ENCODE data around the gene CBX7. TPM values are rescaled to one million over a fixed set of nuclear protein-coding genes. Genes with fewer than 3 reads are reported as not detected.

Gene CBX7
- total and polyA plus RNA-seq, 9 of the 15 experiments (the other 6 are each of a cell fraction or from before 2014, with no cell fraction given), result 0.04 to 5.2 (median 2.8) TPM

DNA sequence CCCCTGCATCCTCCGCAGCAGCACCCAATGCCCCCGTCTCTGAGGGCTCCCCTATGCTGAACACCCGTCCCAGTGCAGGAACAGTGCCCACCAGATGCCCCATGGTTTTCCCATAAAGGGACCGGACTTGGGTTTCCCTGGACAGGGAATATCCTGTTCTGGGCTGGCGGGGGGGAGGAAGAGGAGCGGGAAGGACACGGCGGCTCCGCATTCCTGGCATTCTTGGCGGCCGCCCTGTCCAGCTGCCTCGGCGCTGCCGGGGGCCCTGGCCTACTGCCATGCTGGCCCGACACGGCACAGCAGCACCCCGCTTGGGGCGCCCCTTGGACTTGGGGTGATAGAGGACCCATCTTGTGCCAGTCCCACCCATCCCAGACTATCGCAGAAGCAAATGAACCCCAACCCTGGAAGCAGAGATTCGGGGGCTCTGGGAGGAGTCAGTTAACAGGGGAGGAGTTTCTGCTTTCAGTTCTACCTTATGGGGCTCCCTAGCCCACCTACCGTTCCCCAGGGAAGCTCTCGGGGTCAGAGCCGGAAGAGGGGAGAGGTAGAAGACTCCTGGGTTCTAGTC, 23.7 kb upstream of the CBX7 start:
- intact Hi-C loops (cut with micrococcal nuclease), result loop anchor here (10.0 kb wide), 1 partner anchor 349 kb away; the partner anchor contains the start of gene ATF4
- Histone ChIP-seq H3K27me3 (ENCODE audit: control insufficient read depth in 2 of 2, insufficient read depth in 2 of 2, low read length in 2 of 2) (no peaks in the 10 kb centered on the region), H3K4me2 (ENCODE audit: insufficient read depth, low read length) (no peak overlapping the region), H3K36me3 (ENCODE audit: control insufficient read depth, insufficient read depth, low read length) (no peaks in the 10 kb centered on the region), H3K9ac (ENCODE audit: insufficient read depth in 1 of 2, low read depth in 2 of 2, low read length in 2 of 2) (no peak overlapping the region), H3K9me1 (ENCODE audit: control insufficient read depth, insufficient read depth, low read length) (no peaks in the 10 kb centered on the region), H2AFZ (ENCODE audit: low read depth, low read length) (no peak overlapping the region), H3K9me3 (replicated peaks; ENCODE audit: control insufficient read depth, insufficient read depth, low read depth, low read length) (no peaks in the 10 kb centered on the region), H4K20me1 (replicated peaks; ENCODE audit: control insufficient read depth, insufficient read depth, low read length) (no peaks in the 10 kb centered on the region), H3K4me3 (no peak overlapping the region), H3K4me1 (replicated peaks in 1 of 2; ENCODE audit: control insufficient read depth in 2 of 2, insufficient read depth in 2 of 2, low read length in 2 of 2) (peaks cover 13 to 39% of the 10 kb centered on the region in 2 experiments; a peak in 4 of 5 replicates), H3K27ac (ENCODE audit: extremely low read depth, low read depth, low read length) (no peak overlapping the region), H3K79me2 (ENCODE audit: control insufficient read depth, insufficient read depth, low read length) (no peaks in the 10 kb centered on the region)
- in situ Hi-C loops (cut with MboI), result loop anchor here (10.0 kb wide), 1 partner anchor 329 kb away; the partner anchor contains the start of gene MIEF1
- no peak for DNase-seq (ENCODE audit: extremely low read depth in 1 of 4, low spot score in 3 of 4)
- ATAC-seq, result no peak
- no peak for FAIRE-seq
- no TSS peak for BruUV-seq (replicated peaks)
- no peak for TF ChIP-seq ZNF408 (CRISPR knock-in tag; IDR thresholded peaks at IDR 0.05; ENCODE audit: low read depth)
- TF ChIP-seq, protein P1, sequence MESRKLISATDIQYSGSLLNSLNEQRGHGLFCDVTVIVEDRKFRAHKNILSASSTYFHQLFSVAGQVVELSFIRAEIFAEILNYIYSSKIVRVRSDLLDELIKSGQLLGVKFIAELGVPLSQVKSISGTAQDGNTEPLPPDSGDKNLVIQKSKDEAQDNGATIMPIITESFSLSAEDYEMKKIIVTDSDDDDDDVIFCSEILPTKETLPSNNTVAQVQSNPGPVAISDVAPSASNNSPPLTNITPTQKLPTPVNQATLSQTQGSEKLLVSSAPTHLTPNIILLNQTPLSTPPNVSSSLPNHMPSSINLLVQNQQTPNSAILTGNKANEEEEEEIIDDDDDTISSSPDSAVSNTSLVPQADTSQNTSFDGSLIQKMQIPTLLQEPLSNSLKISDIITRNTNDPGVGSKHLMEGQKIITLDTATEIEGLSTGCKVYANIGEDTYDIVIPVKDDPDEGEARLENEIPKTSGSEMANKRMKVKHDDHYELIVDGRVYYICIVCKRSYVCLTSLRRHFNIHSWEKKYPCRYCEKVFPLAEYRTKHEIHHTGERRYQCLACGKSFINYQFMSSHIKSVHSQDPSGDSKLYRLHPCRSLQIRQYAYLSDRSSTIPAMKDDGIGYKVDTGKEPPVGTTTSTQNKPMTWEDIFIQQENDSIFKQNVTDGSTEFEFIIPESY (CRISPR knock-in tag; IDR thresholded peaks at IDR 0.05), result peak; percentile 56; the same call in 1 of the 2 replicates
- WGBS (ENCODE audit: insufficient coverage, low coverage, missing lambda C conversion rate), result 43% methylated on average over 15 of the region's 23 CpGs
- ChIA-PET POLR2A (interaction anchor here (0.7 kb wide), 1 partner anchor 14 kb away, joined by 3 read pairs; no protein-coding TSS in a partner anchor), CTCF (ENCODE audit: low intra/inter-chr PET ratio) (no interaction called here)

Measured in K562 (cell line).